Suppressor macrophage treated with lipopolysaccharide for 1 hour (primary cell): ENCODE measurements around the gene SRC.
"Not testable (repeated sequence)": the region's sequence is repeated elsewhere in the genome, so short reads cannot be mapped to it uniquely, and the experiment has no call there.

Source experiments
- DNase-seq, 3 donors: peaks; one replicate each; pipeline ENCODE4 v3.0.0-alpha.2; 2020 to 2022

The SRC gene

GRCh38 chr20:37337208-37337991, 8.5 kb upstream of the SRC start:
- peak in 1 of 3 donors; percentile 47 for DNase-seq

- not testable (repeated sequence) for DNase-seq
These were observed 7.6 kb upstream of the SRC start for GRCh38 chr20:37338380-37338779.

- DNase-seq, result no peak
These were observed 6.7 kb upstream of the SRC start for GRCh38 chr20:37339208-37339607.

- not testable (repeated sequence) for DNase-seq
These were observed 6.2 kb upstream of the SRC start for GRCh38 chr20:37339764-37340109.

DNA sequence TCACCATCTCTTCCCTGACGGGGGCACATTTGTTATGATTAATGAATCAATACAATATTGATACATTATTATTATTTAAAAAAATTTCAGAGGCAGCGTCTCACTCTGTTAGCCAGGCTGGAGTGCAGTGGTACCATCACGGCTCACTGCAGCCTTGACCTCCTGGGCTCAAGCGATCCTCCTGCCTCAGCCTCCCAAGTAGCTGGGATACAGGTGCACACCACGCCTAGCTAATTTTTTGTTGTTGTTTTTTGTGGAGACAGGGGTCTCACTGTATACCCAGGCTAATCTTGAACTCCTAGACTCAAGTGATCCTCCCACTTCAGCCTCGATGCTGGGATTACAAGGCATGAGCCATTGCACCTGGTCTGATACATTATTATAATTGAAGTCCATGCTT, 4.9 kb upstream of the SRC start:
- DNase-seq, result no peak

- DNase-seq, result no peak
These were observed 4.3 kb upstream of the SRC start for GRCh38 chr20:37341632-37342031.

DNA sequence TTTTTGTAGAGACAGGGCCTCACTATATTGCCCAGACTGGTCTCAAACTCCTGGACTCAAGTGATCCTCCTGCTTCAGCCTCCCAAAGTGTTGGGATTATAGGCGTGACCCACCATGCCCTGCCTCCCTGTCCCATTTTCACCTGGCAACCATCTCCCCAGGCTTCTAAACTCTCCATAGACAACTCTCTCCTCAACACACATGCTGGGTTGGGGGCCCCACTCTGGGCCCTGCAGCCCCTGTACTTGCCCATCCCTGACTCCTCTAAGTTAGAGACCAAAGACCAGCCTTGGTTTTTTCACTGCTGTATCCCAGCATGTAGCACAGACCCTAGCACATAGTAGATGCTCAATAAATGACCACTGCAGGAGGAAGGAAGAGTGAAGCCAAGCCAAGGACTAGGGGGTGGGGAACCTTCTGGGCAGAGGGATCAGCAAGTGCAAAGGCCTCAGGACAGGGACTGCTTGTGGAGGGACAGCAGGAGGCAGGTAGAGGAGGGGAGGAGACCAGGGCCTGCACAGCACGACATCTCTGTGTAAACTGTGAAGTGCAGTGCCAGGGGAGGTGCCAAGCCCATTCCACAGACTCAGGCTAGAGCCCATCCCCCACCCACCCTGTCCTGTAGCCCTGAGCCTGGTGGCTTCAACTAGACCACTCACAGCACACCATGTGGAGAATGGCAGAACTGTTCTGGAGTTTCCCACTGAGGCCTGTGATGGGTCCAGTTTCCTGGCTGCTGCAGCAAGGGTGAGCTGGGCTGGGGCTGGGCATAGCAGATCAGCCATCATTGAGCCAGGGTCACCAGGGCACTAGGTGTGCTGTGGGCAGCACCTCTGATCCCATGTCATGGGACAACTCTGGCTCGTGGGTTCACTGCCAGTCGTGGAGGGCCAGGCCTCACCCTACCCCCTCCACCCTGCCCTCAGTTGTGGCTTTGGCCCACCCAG, 3.4 kb upstream of the SRC start:
- peak; percentile 63 to 73 (median 68) for DNase-seq

DNA sequence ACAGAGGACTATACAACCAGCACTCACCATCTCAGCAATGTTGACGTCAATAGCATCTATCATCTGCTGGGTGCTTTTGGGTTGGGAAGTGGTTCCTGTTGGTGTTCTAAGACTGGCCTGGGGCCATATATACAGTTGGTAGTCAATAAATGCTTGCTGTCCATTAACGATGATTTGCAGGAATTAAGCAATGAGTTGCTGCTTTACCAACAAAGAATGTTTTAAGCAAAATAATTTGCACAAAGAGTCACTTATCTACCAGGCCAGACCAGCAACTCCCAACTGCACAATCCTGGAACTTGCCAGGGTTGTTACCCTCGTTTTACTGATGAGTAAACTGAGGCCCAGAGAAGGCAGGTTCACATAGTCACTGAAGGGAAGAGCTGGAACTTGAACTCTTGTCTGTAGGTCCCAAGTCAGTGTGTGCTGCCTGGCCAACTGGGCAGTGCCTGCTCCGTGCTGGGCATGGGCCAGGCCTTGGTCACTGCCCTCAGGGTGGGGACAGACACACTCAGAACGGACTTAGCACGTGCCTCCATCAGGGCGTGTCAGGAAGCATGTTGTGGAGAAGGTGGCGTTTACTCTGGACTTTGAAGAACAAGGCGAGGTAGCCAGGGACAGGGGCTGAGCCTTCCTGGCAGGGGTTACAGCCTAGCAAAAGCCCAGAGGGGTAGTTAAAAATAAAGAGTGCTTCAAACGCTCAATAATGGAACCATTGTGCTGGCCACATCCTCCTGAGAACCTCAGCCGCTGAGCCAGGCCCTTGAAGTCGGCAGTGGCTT, 2.5 kb upstream of the SRC start:
- DNase-seq, result no peak

DNA sequence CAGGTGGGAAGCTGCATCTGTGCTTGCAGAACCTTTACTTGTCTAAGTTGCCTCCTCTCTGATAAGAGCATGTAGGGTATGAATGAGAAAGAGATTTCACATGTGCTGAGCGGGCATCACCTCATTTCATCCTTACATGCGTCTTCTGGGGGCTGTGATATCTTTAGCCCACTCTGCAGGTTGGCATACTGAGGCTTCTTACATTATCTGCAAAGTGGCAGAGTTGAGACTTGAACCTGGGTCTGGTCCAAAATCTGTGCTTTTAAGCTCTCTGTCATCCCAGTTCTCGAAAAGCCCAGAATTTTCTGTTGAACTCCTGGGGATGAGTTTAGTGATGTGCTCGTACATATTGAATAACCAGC, 2.0 kb upstream of the SRC start:
- DNase-seq, result no peak

GRCh38 chr20:37344506-37345338, 1.2 kb upstream of the SRC start:
- no peak for DNase-seq

- DNase-seq, result peak in 1 of 3 donors; percentile 55
These were observed 245 bp downstream of the SRC start for GRCh38 chr20:37346236-37346534.

- no peak for DNase-seq
These were observed 801 bp downstream of the SRC start for GRCh38 chr20:37346535-37347346.

DNA sequence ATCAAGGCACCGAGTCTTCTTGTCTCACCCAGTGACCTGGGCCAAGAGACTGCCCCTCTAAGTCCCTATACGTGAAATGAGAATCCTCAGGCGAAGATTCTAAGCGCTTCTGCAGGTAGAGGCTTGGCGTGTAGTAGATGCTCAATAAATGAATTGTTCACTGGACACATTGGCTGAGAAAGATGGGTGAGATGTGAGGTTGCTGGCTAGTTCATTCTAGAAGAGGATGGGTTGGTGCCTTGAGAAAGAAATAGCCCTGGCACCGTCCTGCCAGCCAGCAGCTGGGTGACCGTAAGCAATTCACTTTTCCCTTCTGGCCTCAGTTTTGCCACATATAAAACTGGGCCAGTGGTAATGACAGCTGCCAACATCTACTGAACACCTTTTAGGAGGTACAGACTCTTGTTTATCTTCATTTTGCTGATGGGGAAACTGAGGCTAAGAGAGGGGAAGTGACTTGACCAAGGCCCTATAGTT, 1.4 kb downstream of the SRC start:
- no peak for DNase-seq

GRCh38 chr20:37347891-37348791, 2.2 kb downstream of the SRC start:
- peak; percentile 70 to 82 (median 71) for DNase-seq

- DNase-seq, result peak; percentile 46 to 62 (median 60)
These were observed 3.0 kb downstream of the SRC start for GRCh38 chr20:37348792-37349516.

GRCh38 chr20:37349517-37350491, 3.9 kb downstream of the SRC start:
- peak; percentile 96 to 98 (median 97) for DNase-seq

- peak in 1 of 3 donors; percentile 40 for DNase-seq
These were observed 5.0 kb downstream of the SRC start for GRCh38 chr20:37350649-37351574.
